Measurements from ENCODE around the gene ZNF460.
"Not testable (repeated sequence)": the region's sequence is repeated elsewhere in the genome, so short reads cannot be mapped to it uniquely, and the experiment has no call there.

ZNF460 gene

GRCh38 chr19:57280165-57280961, at the start of gene ZNF460:
Gene ZNF460, plus strand, starts transcription at chr19:57280485. Its CDS starts 322 bp downstream, at chr19:57280807.
- Mint-ChIP-seq H3K9me3 (no peaks in the 10 kb centered on the region), H3K36me3 (ENCODE audit: low read depth) (peaks cover 29% of the 10 kb centered on the region), H3K27me3 (no peaks in the 10 kb centered on the region), H3K27ac (no peak within 1 kb of the TSS), H3K4me1 (ENCODE audit: low read depth) (peaks cover 21% of the 10 kb centered on the region), H3K4me3 (no peak within 1 kb of the TSS)
- intact Hi-C loops (cut with micrococcal nuclease), result loop anchor here (1.0 to 5.0 kb wide), 3 partner anchors 40 to 72 kb away; partner anchors contain the start of genes ZNF304, ZNF543 and ZNF805

GRCh38 chr19:57231686-57232085, 48.6 kb upstream of the ZNF460 start:
- H3K4me3 Mint-ChIP-seq, result no peak overlapping the region
- H3K9me3 Mint-ChIP-seq, result no peaks in the 10 kb centered on the region
- H3K27ac Mint-ChIP-seq, result no peak overlapping the region
- peaks cover 5% of the 10 kb centered on the region for H3K4me1 Mint-ChIP-seq (ENCODE audit: low read depth)
- intact Hi-C loops (cut with micrococcal nuclease), result no loop called here
- no peaks in the 10 kb centered on the region for H3K27me3 Mint-ChIP-seq
- H3K36me3 Mint-ChIP-seq (ENCODE audit: low read depth), result no peaks in the 10 kb centered on the region

- Mint-ChIP-seq H3K36me3 (ENCODE audit: low read depth) (no peaks in the 10 kb centered on the region), H3K9me3 (no peaks in the 10 kb centered on the region), H3K27ac (no peak overlapping the region), H3K4me3 (no peak overlapping the region), H3K27me3 (no peaks in the 10 kb centered on the region), H3K4me1 (ENCODE audit: low read depth) (peaks cover 5% of the 10 kb centered on the region)
- intact Hi-C loops (cut with micrococcal nuclease), result no loop called here
Observed at GRCh38 chr19:57233207-57233606, 47.1 kb upstream of the ZNF460 start.

GRCh38 chr19:57239982-57240310, 40.3 kb upstream of the ZNF460 start:
- H3K27me3 Mint-ChIP-seq, result no peaks in the 10 kb centered on the region
- peak overlapping the region; percentile 92 for H3K4me3 Mint-ChIP-seq
- H3K36me3 Mint-ChIP-seq (ENCODE audit: low read depth), result peaks cover 39% of the 10 kb centered on the region
- no peaks in the 10 kb centered on the region for H3K9me3 Mint-ChIP-seq
- peaks cover 27% of the 10 kb centered on the region for H3K4me1 Mint-ChIP-seq (ENCODE audit: low read depth)
- H3K27ac Mint-ChIP-seq, result peak overlapping the region; percentile 96
- intact Hi-C loops (cut with micrococcal nuclease), result loop anchor here (1.0 kb wide), 2 partner anchors 40 to 123 kb away; partner anchors contain the start of genes TRAPPC2B, ZNF460 and ZNF547

- Mint-ChIP-seq H3K4me1 (ENCODE audit: low read depth) (peaks cover 27% of the 10 kb centered on the region), H3K9me3 (no peaks in the 10 kb centered on the region), H3K36me3 (ENCODE audit: low read depth) (peaks cover 45% of the 10 kb centered on the region)
Observed at GRCh38 chr19:57240311-57241090, 39.8 kb upstream of the ZNF460 start, which contains the start of gene ZNF805. Gene ZNF805, plus strand, starts transcription at chr19:57240632. Its CDS starts 260 bp downstream, at chr19:57240892.

GRCh38 chr19:57241176-57241575, 39.1 kb upstream of the ZNF460 start:
- peaks cover 52% of the 10 kb centered on the region for H3K36me3 Mint-ChIP-seq (ENCODE audit: low read depth)
- intact Hi-C loops (cut with micrococcal nuclease), result no loop called here
- H3K9me3 Mint-ChIP-seq, result no peaks in the 10 kb centered on the region
- no peaks in the 10 kb centered on the region for H3K27me3 Mint-ChIP-seq
- peak overlapping the region; percentile 96 for H3K27ac Mint-ChIP-seq
- peak overlapping the region; percentile 92 for H3K4me3 Mint-ChIP-seq
- peaks cover 27% of the 10 kb centered on the region for H3K4me1 Mint-ChIP-seq (ENCODE audit: low read depth)

More at GRCh38 chr19:57240311-57241090, 39.8 kb upstream of the ZNF460 start, which contains the start of gene ZNF805:
- Mint-ChIP-seq H3K27me3 (no peaks in the 10 kb centered on the region), H3K4me3 (peak within 1 kb of the TSS; percentile 92), H3K27ac (peak within 1 kb of the TSS; percentile 96)
- intact Hi-C loops (cut with micrococcal nuclease), result loop anchor here (1.0 kb wide), 2 partner anchors 40 to 123 kb away; partner anchors contain the start of genes TRAPPC2B, ZNF460 and ZNF547

- Mint-ChIP-seq H3K27me3 (no peaks in the 10 kb centered on the region), H3K36me3 (ENCODE audit: low read depth) (peaks cover 68% of the 10 kb centered on the region), H3K4me3 (no peak overlapping the region), H3K4me1 (ENCODE audit: low read depth) (peaks cover 27% of the 10 kb centered on the region), H3K27ac (no peak overlapping the region), H3K9me3 (no peaks in the 10 kb centered on the region)
- intact Hi-C loops (cut with micrococcal nuclease), result no loop called here
Observed at GRCh38 chr19:57242821-57243220, 37.5 kb upstream of the ZNF460 start.

- intact Hi-C loops (cut with micrococcal nuclease), result no loop called here
- H3K4me3 Mint-ChIP-seq, result no peak overlapping the region
- H3K9me3 Mint-ChIP-seq, result no peaks in the 10 kb centered on the region
- no peak overlapping the region for H3K27ac Mint-ChIP-seq
- H3K36me3 Mint-ChIP-seq (ENCODE audit: low read depth), result peaks cover 85% of the 10 kb centered on the region
- H3K27me3 Mint-ChIP-seq, result no peaks in the 10 kb centered on the region
- H3K4me1 Mint-ChIP-seq (ENCODE audit: low read depth), result peaks cover 27% of the 10 kb centered on the region
Observed at GRCh38 chr19:57244513-57244912, 35.8 kb upstream of the ZNF460 start.

- Mint-ChIP-seq H3K4me3 (no peak overlapping the region), H3K9me3 (no peaks in the 10 kb centered on the region), H3K4me1 (ENCODE audit: low read depth) (peaks cover 24% of the 10 kb centered on the region), H3K27me3 (no peaks in the 10 kb centered on the region), H3K36me3 (ENCODE audit: low read depth) (peaks cover 86% of the 10 kb centered on the region), H3K27ac (no peak overlapping the region)
- intact Hi-C loops (cut with micrococcal nuclease), result no loop called here
Observed at GRCh38 chr19:57245066-57245465, 35.2 kb upstream of the ZNF460 start.

GRCh38 chr19:57245959-57246358, 34.3 kb upstream of the ZNF460 start:
- intact Hi-C loops (cut with micrococcal nuclease), result no loop called here
- Mint-ChIP-seq H3K4me3 (no peak overlapping the region), H3K36me3 (ENCODE audit: low read depth) (peaks cover 86% of the 10 kb centered on the region), H3K4me1 (ENCODE audit: low read depth) (peaks cover 20% of the 10 kb centered on the region), H3K9me3 (no peaks in the 10 kb centered on the region), H3K27ac (no peak overlapping the region), H3K27me3 (no peaks in the 10 kb centered on the region)

- Mint-ChIP-seq H3K4me1 (ENCODE audit: low read depth) (no peaks in the 10 kb centered on the region), H3K27ac (no peak overlapping the region), H3K36me3 (ENCODE audit: low read depth) (peaks cover 99% of the 10 kb centered on the region), H3K27me3 (no peaks in the 10 kb centered on the region), H3K9me3 (no peaks in the 10 kb centered on the region), H3K4me3 (no peak overlapping the region)
- intact Hi-C loops (cut with micrococcal nuclease), result no loop called here
Observed at GRCh38 chr19:57248646-57249045, 31.6 kb upstream of the ZNF460 start.

GRCh38 chr19:57249329-57249728, 31.0 kb upstream of the ZNF460 start:
- Mint-ChIP-seq H3K36me3 (ENCODE audit: low read depth) (peaks cover 99% of the 10 kb centered on the region), H3K4me3 (no peak overlapping the region), H3K9me3 (no peaks in the 10 kb centered on the region), H3K27me3 (no peaks in the 10 kb centered on the region), H3K27ac (no peak overlapping the region), H3K4me1 (ENCODE audit: low read depth) (no peaks in the 10 kb centered on the region)
- intact Hi-C loops (cut with micrococcal nuclease), result no loop called here

- H3K4me3 Mint-ChIP-seq; H3K27ac Mint-ChIP-seq; H3K4me1 Mint-ChIP-seq (ENCODE audit: low read depth); H3K9me3 Mint-ChIP-seq; H3K27me3 Mint-ChIP-seq; intact Hi-C loops (cut with micrococcal nuclease): not testable (repeated sequence)
- H3K36me3 Mint-ChIP-seq (ENCODE audit: low read depth), result peaks cover 78% of the 10 kb centered on the region
Observed at GRCh38 chr19:57253767-57254166, 26.5 kb upstream of the ZNF460 start.

GRCh38 chr19:57262044-57262443, 18.2 kb upstream of the ZNF460 start:
- Mint-ChIP-seq H3K27ac (no peak overlapping the region), H3K4me1 (ENCODE audit: low read depth) (peaks cover 9% of the 10 kb centered on the region), H3K36me3 (ENCODE audit: low read depth) (peaks cover 44% of the 10 kb centered on the region), H3K9me3 (no peaks in the 10 kb centered on the region), H3K27me3 (no peaks in the 10 kb centered on the region), H3K4me3 (no peak overlapping the region)
- intact Hi-C loops (cut with micrococcal nuclease), result no loop called here

Data from dendritic cell treated with granulocyte-macrophage colony-stimulating factor and Interleukin-4, amounts not matched to agents 40 ng/mL and 50 ng/mL, for 4 days (primary cell).